Measurements from ENCODE around the gene TRIM54.
"Not testable (repeated sequence)": the region's sequence is repeated elsewhere in the genome, so short reads cannot be mapped to it uniquely, and the experiment has no call there.

TRIM54 gene

GRCh38 chr2:27261241-27261925 is 20.8 kb upstream of the TRIM54 start:
- DNase-seq: no peak

- no peak for DNase-seq
Measured at GRCh38 chr2:27261926-27262298, 20.3 kb upstream of the TRIM54 start.

GRCh38 chr2:27262379-27263286 is 19.6 kb upstream of the TRIM54 start, which contains the start of gene SLC30A3:
Gene SLC30A3 (minus strand): TSS chr2:27263047. CDS start chr2:27262906, 141 bp downstream.
- DNase-seq: peak; percentile 72

DNA sequence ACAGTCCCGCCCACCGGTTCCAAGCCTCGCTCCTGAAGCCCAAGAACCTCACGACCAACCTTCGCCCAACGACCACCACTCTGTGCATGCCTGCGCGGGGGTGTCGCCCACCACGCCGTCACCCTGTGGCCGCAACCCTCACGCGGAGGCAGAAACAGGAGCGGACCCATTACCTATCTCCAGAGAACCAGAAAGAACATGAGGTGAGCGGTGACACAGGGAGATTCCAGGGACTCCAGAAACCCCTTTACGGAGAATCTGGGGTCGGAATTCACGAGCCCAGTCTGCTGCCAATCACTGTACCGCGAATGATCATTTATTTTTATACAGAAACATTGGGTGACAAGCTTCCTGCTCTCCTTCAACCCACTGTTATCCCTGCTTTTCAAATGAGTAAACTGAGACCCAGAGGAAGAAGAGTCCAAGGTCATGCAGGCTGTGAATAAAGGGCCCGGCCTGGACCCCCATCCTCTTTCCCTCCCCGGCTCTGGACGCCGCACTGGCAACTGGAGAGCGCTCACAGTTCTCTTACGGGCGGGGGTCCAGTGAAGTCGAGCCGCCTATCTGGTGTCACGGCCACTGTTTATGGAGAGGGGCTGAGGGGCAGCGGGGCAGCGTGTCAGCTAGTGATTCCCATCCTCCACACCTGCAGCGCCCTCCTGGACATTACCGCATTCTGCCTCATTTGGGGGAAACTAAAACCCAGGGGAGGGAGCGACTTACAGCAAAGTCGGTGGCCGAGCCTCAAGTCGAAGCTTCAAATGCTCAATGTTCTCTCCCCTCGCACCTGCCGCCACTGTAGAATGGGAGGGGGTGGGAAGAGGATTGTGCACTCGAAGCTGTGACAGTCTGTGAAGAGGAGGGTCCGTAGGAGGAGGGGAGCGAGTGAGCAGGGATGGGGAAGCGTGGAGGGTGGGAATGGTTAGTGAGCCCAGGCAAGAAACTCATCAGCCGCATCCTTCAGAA is 18.7 kb upstream of the TRIM54 start:
- DNase-seq: peak; percentile 33

DNA sequence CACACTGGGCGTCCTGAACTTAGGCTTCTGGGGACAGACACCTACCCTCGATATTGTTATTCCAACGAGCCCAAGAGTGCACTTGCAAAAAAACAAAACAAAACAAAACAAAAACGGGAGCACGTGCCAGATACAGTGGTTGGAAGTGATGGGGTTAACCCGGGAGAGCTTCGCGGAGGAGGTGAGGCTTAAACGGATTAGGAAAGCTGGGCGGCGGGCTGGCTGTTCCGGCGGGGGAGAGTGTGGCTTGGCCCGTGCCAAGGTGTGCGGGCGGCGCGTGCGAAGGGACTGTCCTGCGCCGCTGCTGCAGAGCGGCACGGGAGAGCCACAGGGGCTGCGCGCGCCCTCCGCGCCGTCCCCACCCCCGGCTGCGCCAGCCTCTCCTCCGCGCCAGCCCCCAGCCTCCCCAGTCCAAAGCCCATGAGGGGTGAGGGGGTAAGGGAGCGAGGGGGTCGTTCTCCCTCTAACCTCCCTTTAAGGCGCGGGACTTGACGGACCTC is 17.9 kb upstream of the TRIM54 start:
- DNase-seq: peak; percentile 42

DNA sequence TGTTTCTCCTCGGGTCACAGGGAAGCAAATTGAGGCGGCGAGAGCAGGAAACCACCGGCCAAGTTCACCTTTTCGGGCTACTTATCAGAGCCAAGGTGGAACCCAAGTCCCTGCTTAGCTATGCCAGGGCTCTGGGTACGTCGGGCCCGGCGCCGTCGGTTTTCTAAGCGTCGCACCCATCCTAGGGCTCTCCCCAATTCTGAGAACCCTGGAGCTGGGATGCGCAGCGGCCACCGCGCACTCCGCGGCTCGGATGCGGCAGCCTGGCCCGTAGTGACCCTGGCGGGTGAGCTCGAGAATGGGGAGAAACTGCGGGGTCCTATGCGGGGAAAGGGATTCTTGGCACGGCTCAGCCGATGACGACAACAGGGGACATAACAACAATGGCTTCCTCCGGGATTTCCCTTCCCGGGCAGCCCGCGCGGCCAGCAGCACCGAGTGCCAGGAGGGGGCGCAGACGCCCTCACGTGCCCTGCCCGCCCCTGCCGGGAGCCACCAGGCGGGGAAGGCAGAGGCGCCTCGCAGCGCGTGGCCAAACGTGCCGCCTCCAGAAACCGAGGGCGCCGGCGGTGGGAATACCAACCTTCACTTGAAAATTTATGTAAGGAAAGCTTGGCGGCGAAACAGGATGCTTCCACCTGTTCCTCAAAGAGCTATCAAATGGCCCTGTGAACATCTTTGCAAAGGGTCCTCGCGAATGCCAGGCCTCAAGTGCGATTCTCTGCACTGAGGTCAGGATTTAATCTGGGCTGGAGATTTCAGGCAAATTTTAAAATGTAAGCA is 17.3 kb upstream of the TRIM54 start:
- DNase-seq: peak; percentile 75

DNA sequence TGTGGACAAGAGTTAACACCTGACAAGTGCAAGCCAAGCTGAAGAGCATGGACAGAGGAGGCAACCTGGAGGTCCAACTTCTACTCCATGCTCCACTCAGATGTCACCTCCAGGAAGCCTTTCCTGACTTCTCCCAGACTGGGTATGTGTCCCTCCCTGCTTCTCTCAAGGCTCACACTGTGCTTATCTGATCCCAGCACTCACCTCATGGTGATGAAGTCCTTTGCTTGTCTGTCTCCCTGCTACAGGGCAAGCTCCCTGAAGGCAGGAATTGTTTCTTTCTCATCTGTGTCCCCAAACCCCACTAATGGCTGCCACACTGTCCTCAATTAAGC is 16.7 kb upstream of the TRIM54 start:
- no peak for DNase-seq

GRCh38 chr2:27268296-27268695 is 13.9 kb upstream of the TRIM54 start:
- not testable (repeated sequence) for DNase-seq

- no peak for DNase-seq
Measured at GRCh38 chr2:27270131-27270530, 12.1 kb upstream of the TRIM54 start.

- no peak for DNase-seq
Measured at GRCh38 chr2:27270670-27271069, 11.6 kb upstream of the TRIM54 start.

DNA sequence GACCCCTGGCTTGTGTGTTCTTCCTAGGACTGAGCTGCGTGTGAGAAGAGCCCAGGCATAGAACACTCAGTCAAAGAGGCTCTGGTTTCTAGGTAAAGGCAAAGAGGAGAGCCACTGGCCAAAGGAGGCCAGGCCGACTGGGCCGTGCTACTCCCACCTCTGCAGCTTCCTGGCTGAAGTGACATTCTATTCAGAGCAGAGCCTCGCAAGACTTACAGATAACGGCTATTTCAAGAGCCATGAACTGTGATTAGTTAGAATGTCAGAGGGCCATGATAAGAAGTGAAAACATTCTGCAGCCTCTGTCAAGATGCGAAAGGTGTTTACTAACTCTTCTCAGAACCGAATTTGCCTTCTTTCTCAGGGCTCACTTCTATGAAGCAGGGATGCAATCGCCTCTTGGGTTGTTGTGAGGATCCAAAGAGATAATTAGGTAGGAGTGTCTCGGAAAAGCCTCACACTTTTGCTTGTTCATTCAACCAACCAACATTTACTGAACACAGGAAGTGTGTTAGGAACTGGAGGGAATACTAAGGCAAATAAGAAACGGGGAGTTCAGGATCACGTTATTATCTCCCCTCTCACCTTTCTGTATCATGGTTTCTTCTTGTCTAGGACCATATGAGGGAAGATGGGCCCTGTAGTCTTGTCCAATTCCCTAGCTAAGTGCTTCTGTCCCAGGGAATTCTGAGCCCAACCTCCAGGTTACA is 10.4 kb upstream of the TRIM54 start:
- no peak for DNase-seq

DNA sequence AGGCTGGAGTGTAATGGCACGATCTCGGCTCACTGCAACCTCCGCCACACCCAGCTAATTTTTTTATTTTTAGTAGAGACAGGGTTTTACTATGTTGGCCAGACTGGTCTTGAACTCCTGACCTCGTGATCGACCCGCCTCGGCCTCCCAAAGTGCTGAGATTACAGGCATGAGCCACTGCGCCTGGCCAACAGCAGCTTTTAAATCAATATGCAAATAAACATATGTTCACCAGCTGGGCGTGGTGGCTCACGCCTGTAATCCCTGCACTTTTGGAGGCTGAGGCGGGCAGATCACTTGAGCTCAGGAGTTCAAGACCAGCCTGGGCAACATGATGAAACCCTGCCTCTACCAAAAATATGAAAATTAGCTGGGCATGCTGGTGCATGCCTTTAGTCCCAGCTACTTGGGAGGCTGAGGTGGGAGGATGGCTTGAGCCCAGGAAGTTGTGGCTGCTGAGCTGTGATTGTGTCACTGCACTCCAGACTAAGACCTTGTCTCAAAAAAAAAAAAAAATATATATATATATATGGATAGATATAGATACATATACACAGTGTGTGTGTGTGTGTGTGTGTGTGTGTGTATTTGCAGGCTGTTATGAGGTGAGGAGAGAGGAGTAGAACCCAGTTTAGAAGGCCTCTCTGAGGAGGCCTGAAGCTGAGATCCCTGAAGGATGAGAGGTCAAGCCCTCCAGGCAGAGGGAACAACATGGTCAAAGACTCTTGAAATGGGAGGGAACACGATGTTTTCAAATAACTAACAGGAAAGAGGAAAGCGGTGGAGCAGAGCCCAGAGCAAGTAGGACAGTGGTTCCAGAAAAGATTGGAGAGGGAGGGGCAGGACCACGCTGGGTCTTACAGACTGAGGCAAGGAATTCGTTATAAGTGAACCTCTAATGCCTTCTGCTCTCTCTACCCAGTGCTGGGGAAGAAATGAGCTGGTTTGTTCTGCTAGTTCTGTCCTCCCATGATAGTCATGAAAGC is 9.4 kb upstream of the TRIM54 start:
- DNase-seq: not testable (repeated sequence)

- no peak for DNase-seq
Measured at GRCh38 chr2:27275211-27276150, 6.7 kb upstream of the TRIM54 start, which contains the start of gene DNAJC5G. Gene DNAJC5G (plus strand): TSS chr2:27275433. CDS start chr2:27276729, 1,296 bp downstream.

- DNase-seq: no peak
Measured at GRCh38 chr2:27278010-27278409, 4.2 kb upstream of the TRIM54 start.

GRCh38 chr2:27280826-27281225 is 1.4 kb upstream of the TRIM54 start:
- DNase-seq: no peak

DNA sequence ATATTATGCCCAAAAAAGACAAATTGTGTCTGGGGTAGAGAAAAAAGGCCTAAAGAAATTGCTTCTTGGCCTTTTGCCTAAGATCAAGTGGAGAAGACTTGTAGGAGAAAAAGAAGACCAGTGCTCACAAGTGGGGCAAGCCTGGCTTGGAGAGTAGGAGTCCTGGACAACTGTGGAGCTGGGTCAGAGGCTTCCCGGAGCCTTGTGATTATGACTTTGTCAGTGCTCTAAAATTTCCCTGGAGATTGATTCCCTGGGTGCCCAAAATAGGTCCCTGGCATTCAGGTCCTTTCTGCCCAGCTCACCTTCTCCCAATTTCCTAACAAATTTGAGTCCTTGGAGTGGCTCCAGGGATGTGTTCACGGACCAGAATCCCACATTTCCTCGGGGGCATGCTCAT is 787 bp upstream of the TRIM54 start:
- no peak for DNase-seq

DNA sequence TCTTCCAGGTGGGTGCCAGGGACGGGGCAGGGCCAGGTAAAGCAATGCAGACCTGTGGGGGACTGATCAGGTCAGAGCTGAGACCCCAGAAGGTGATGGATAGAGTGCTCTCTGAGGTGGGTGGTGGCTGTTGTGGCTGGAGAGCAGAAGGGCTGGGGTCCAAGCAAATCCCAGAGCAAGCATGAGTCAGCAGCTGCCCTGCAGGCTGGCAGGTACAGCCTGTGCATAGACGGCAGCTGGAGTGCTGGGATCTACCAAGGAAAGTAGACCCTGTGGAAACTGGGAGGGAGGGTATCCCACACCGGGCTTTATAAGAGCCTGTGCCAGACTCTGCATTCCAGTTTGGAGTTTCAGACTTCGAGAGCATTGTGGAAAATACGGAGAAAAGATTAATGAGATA is 663 bp downstream of the TRIM54 start:
- no peak for DNase-seq

GRCh38 chr2:27284996-27285395 is 2.8 kb downstream of the TRIM54 start:
- no peak for DNase-seq

DNA sequence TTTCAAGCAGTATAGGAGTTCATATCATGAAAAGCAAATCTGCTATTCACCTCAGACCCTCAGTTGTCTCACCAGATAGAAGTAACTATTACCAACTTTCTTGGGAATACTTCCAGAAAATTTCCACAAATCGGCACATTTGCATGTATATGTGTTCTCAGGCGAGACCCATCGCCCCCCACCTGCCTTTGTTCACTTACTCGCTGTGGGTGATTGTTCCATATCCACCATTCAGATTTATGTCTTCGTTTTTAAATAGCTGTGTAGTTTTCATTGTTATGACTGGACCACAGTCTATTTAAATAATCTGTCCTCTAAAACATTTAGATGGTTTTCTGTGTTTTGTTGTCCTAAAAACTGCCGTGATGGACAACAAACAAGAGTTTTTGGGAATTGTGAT is 3.3 kb downstream of the TRIM54 start:
- no peak for DNase-seq
